SK-N-SH treated with all-trans-retinoic acid at 6 μM for 48 hours (cell line): ENCODE data around the gene GJA9.

Experiments
- ATAC-seq: fragments of 200-7000 bp; cut with Tn5 transposase; 3 replicates; pipeline ENCODE4 v1.9.1; 2020; ENCODE audit warnings: mild to moderate bottlenecking, moderate library complexity
- ARNTL ChIP-seq: fragments of 450-650 bp; formaldehyde crosslinking; IDR thresholded peaks from 2 replicates; pipeline ENCODE4 v1.5.0; 2020; ENCODE audit warnings: low read depth, mild to moderate bottlenecking, moderate library complexity, borderline replicate concordance
- BACH2 ChIP-seq: fragments of 250-450 bp; sonication (Bioruptor Pico); IDR thresholded peaks from 2 replicates; pipeline ENCODE4 v1.9.0; 2021; ENCODE audit warnings: mild to moderate bottlenecking, borderline replicate concordance
- CSRNP3 ChIP-seq: fragments of 250-450 bp; sonication (Bioruptor Pico); IDR thresholded peaks from 2 replicates; pipeline ENCODE4 v1.5.1; 2021; ENCODE audit warnings: mild to moderate bottlenecking, moderate library complexity
- ESRRG ChIP-seq: fragments of 250-450 bp; sonication (Bioruptor Pico); IDR thresholded peaks from 2 replicates; pipeline ENCODE4 v1.6.1; 2021; ENCODE audit warnings: mild to moderate bottlenecking
- GLIS3 ChIP-seq: fragments of 250-450 bp; sonication (Bioruptor Pico); IDR thresholded peaks from 2 replicates; pipeline ENCODE4 v1.5.0; 2020; ENCODE audit warnings: mild to moderate bottlenecking, moderate library complexity
- OSR1 ChIP-seq: fragments of 250-450 bp; sonication (Bioruptor Pico); IDR thresholded peaks from 2 replicates; pipeline ENCODE4 v1.8.0; 2022; ENCODE audit warnings: moderate library complexity, mild to moderate bottlenecking, inconsistent platforms
- PATZ1 ChIP-seq: fragments of 250-450 bp; sonication (Bioruptor Pico); IDR thresholded peaks from 2 replicates; pipeline ENCODE4 v1.8.0; 2020; ENCODE audit warnings: mild to moderate bottlenecking, moderate library complexity, borderline replicate concordance
- POU6F1 ChIP-seq: fragments of 250-450 bp; sonication (Bioruptor Pico); IDR thresholded peaks from 2 replicates; pipeline ENCODE4 v1.8.0; 2021; ENCODE audit warnings: low read depth, mild to moderate bottlenecking, moderate library complexity, borderline replicate concordance
- PPARA ChIP-seq: fragments of 250-450 bp; sonication (Bioruptor Pico); IDR thresholded peaks from 2 replicates; pipeline ENCODE4 v1.5.0; 2020; ENCODE audit warnings: mild to moderate bottlenecking, borderline replicate concordance
- RARB ChIP-seq: fragments of 250-450 bp; sonication (Bioruptor Pico); IDR thresholded peaks from 2 replicates; pipeline ENCODE4 v1.8.0; 2021; ENCODE audit warnings: mild to moderate bottlenecking, moderate library complexity
- SNAI2 ChIP-seq: fragments of 250-450 bp; sonication (Bioruptor Pico); IDR thresholded peaks from 2 replicates; pipeline ENCODE4 v1.5.0; 2020; ENCODE audit warnings: mild to moderate bottlenecking, moderate library complexity
- TCF4 ChIP-seq: fragments of 250-450 bp; sonication (Bioruptor Pico); IDR thresholded peaks from 2 replicates; pipeline ENCODE4 v1.8.0; 2021; ENCODE audit warnings: mild to moderate bottlenecking, moderate library complexity, borderline replicate concordance
- TOX ChIP-seq: fragments of 250-450 bp; sonication (Bioruptor Pico); IDR thresholded peaks from 2 replicates; pipeline ENCODE4 v1.8.0; 2021; ENCODE audit warnings: mild to moderate bottlenecking, moderate library complexity, borderline replicate concordance
- TSHZ2 ChIP-seq: fragments of 250-450 bp; sonication (Bioruptor Pico); IDR thresholded peaks from 2 replicates; pipeline ENCODE4 v1.5.0; 2020; ENCODE audit warnings: mild to moderate bottlenecking, moderate library complexity
- ZC3H10 ChIP-seq: fragments of 250-450 bp; sonication (Bioruptor Pico); IDR thresholded peaks from 2 replicates; pipeline ENCODE4 v1.5.1; 2021; ENCODE audit warnings: mild to moderate bottlenecking, moderate library complexity
- ZFP3 ChIP-seq: fragments of 250-450 bp; sonication (Bioruptor Pico); IDR thresholded peaks from 2 replicates; pipeline ENCODE4 v1.5.0; 2020; ENCODE audit warnings: mild to moderate bottlenecking, moderate library complexity
- ZFP30 ChIP-seq: fragments of 450-650 bp; formaldehyde crosslinking; IDR thresholded peaks from 2 replicates; pipeline ENCODE4 v1.5.0; 2022; ENCODE audit warnings: mild to moderate bottlenecking, moderate library complexity
- ZNF565 ChIP-seq: fragments of 450-650 bp; formaldehyde crosslinking; conservative IDR thresholded peaks from 2 replicates; pipeline ENCODE4 v1.5.0; 2020; ENCODE audit warnings: low read depth, mild to moderate bottlenecking, moderate library complexity
- ZNF70 ChIP-seq: fragments of 450-650 bp; formaldehyde crosslinking; IDR thresholded peaks from 2 replicates; pipeline ENCODE4 v1.5.0; 2020; ENCODE audit warnings: mild to moderate bottlenecking, moderate library complexity
- ZNF8 ChIP-seq: fragments of 450-650 bp; formaldehyde crosslinking; IDR thresholded peaks from 2 replicates; pipeline ENCODE4 v1.5.0; 2020; ENCODE audit warnings: mild to moderate bottlenecking, moderate library complexity

GJA9 gene

GRCh38 chr1:38917772-38918171, 36.4 kb upstream of the GJA9 start (continued):
- TF ChIP-seq TSHZ2 (CRISPR knock-in tag) (no peak), TOX (CRISPR knock-in tag) (no peak), ARNTL (CRISPR knock-in tag) (no peak), GLIS3 (CRISPR knock-in tag) (no peak), SNAI2 (no peak)

GRCh38 chr1:38917337-38917736, 36.0 kb upstream of the GJA9 start:
- TF ChIP-seq ZNF70 (CRISPR knock-in tag), result no peak
- no peak for TF ChIP-seq ESRRG (CRISPR knock-in tag)
- TF ChIP-seq POU6F1, result no peak
- no peak for TF ChIP-seq TSHZ2 (CRISPR knock-in tag)
- no peak for TF ChIP-seq PATZ1 (CRISPR knock-in tag)
- TF ChIP-seq ZFP30 (CRISPR knock-in tag), result no peak
- no peak for TF ChIP-seq TOX (CRISPR knock-in tag)
- TF ChIP-seq PPARA (CRISPR knock-in tag), result no peak
- TF ChIP-seq GLIS3 (CRISPR knock-in tag), result no peak
- TF ChIP-seq ZNF565 (CRISPR knock-in tag), result no peak
- TF ChIP-seq ZC3H10 (CRISPR knock-in tag), result no peak
- no peak for TF ChIP-seq SNAI2
- TF ChIP-seq ARNTL (CRISPR knock-in tag), result no peak
- TF ChIP-seq ZFP3 (CRISPR knock-in tag), result no peak
- no peak for TF ChIP-seq RARB (CRISPR knock-in tag)
- no peak for TF ChIP-seq OSR1 (CRISPR knock-in tag)

GRCh38 chr1:38915352-38915948, 34.1 kb upstream of the GJA9 start:
- ATAC-seq, result no peak
- TF ChIP-seq POU6F1 (no peak), ZNF70 (CRISPR knock-in tag) (no peak), ZFP30 (CRISPR knock-in tag) (no peak), ZNF8 (CRISPR knock-in tag) (no peak), GLIS3 (CRISPR knock-in tag) (no peak), RARB (CRISPR knock-in tag) (no peak), TCF4 (CRISPR knock-in tag) (no peak), ZNF565 (CRISPR knock-in tag) (no peak), ESRRG (CRISPR knock-in tag) (no peak), PPARA (CRISPR knock-in tag) (no peak), BACH2 (CRISPR knock-in tag) (no peak), OSR1 (CRISPR knock-in tag) (no peak), TSHZ2 (CRISPR knock-in tag) (no peak), TOX (CRISPR knock-in tag) (no peak), CSRNP3 (CRISPR knock-in tag) (no peak), ZC3H10 (CRISPR knock-in tag) (no peak)

More at GRCh38 chr1:38917337-38917736, 36.0 kb upstream of the GJA9 start:
- no peak for ATAC-seq
